ENCODE data around the gene ARHGAP1. TPM values are rescaled to one million over a fixed set of nuclear protein-coding genes. Genes with fewer than 3 reads are reported as not detected.

Gene ARHGAP1
- total RNA-seq, 2 donors from 2014 or later, result 106 to 159 TPM

GRCh38 chr11:46706886-46707285, 6.5 kb upstream of the ARHGAP1 start:
- no peak for ATAC-seq (ENCODE audit: insufficient number of reproducible peaks, low FRiP score, low read depth)
- Histone ChIP-seq H3K27ac (no peak overlapping the region), H3K36me3 (peaks cover 60% of the 10 kb centered on the region), H3K4me1 (ENCODE audit: control insufficient read depth in 1 of 2, low read depth in 2 of 2) (peaks cover 11 to 28% of the 10 kb centered on the region in 2 donors), H3K9me3 (no peaks in the 10 kb centered on the region), H3K27me3 (replicated peaks; ENCODE audit: insufficient read depth) (no peaks in the 10 kb centered on the region), H3K4me3 (no peak overlapping the region)
- DNase-seq (ENCODE audit: low spot score), result no peak
- no peak for TF ChIP-seq CTCF (IDR thresholded peaks at IDR 0.05)

GRCh38 chr11:46705070-46705688, 4.8 kb upstream of the ARHGAP1 start:
- H3K27ac ChIP-seq, result no peak overlapping the region
- peaks cover 10 to 22% of the 10 kb centered on the region in 2 donors for H3K4me1 ChIP-seq (ENCODE audit: control insufficient read depth in 1 of 2, low read depth in 2 of 2)
- H3K4me3 ChIP-seq, result no peak overlapping the region
- H3K9me3 ChIP-seq, result no peaks in the 10 kb centered on the region
- peaks cover 60% of the 10 kb centered on the region for H3K36me3 ChIP-seq
- no peak for TF ChIP-seq CTCF (IDR thresholded peaks at IDR 0.05)
- DNase-seq (ENCODE audit: low spot score) (no peak), ATAC-seq (ENCODE audit: insufficient number of reproducible peaks, low FRiP score, low read depth) (no peak)
- H3K27me3 ChIP-seq (replicated peaks; ENCODE audit: insufficient read depth), result no peaks in the 10 kb centered on the region

- peak overlapping the region; percentile 95 to 96 for H3K27ac ChIP-seq
- peaks cover 43 to 56% of the 10 kb centered on the region in 2 donors for H3K4me1 ChIP-seq (ENCODE audit: control insufficient read depth in 1 of 2, low read depth in 2 of 2)
- no peaks in the 10 kb centered on the region for H3K27me3 ChIP-seq (replicated peaks; ENCODE audit: insufficient read depth)
- peaks cover 41% of the 10 kb centered on the region for H3K36me3 ChIP-seq
- DNase-seq (ENCODE audit: low spot score), result no peak
- H3K9me3 ChIP-seq, result no peaks in the 10 kb centered on the region
- peak overlapping the region; percentile 92 for H3K4me3 ChIP-seq
- ATAC-seq (ENCODE audit: insufficient number of reproducible peaks, low FRiP score, low read depth), result no peak
- no peak for TF ChIP-seq CTCF (IDR thresholded peaks at IDR 0.05)
Observed at GRCh38 chr11:46701078-46701654, 747 bp upstream of the ARHGAP1 start.

GRCh38 chr11:46698597-46698996, 1.8 kb downstream of the ARHGAP1 start:
- Histone ChIP-seq H3K9me3 (no peaks in the 10 kb centered on the region), H3K27ac (peak overlapping the region; percentile 67 to 95), H3K36me3 (peaks cover 40% of the 10 kb centered on the region), H3K27me3 (replicated peaks; ENCODE audit: insufficient read depth) (no peaks in the 10 kb centered on the region), H3K4me3 (peak overlapping the region; percentile 92), H3K4me1 (ENCODE audit: control insufficient read depth in 1 of 2, low read depth in 2 of 2) (peaks cover 64 to 81% of the 10 kb centered on the region in 2 donors)
- ATAC-seq (ENCODE audit: insufficient number of reproducible peaks, low FRiP score, low read depth), result no peak
- TF ChIP-seq CTCF (IDR thresholded peaks at IDR 0.05), result no peak
- DNase-seq (ENCODE audit: low spot score), result no peak

GRCh38 chr11:46697723-46698122, 2.7 kb downstream of the ARHGAP1 start:
- peak overlapping the region; percentile 67 to 95 for H3K27ac ChIP-seq
- peaks cover 39% of the 10 kb centered on the region for H3K36me3 ChIP-seq
- TF ChIP-seq CTCF (IDR thresholded peaks at IDR 0.05), result no peak
- no peaks in the 10 kb centered on the region for H3K27me3 ChIP-seq (replicated peaks; ENCODE audit: insufficient read depth)
- H3K4me1 ChIP-seq (ENCODE audit: control insufficient read depth in 1 of 2, low read depth in 2 of 2), result peaks cover 69 to 82% of the 10 kb centered on the region in 2 donors
- H3K9me3 ChIP-seq, result no peaks in the 10 kb centered on the region
- no peak for DNase-seq (ENCODE audit: low spot score)
- no peak for ATAC-seq (ENCODE audit: insufficient number of reproducible peaks, low FRiP score, low read depth)
- peak overlapping the region; percentile 92 for H3K4me3 ChIP-seq
